T-helper 1 cell (primary cell): ENCODE results near the gene PCNX4.

ENCODE experiments used
- DNase-seq, 5 donors: peaks; one replicate each; pipeline ENCODE4 v3.0.0-alpha.2; 2012 to 2020

Gene PCNX4

DNA sequence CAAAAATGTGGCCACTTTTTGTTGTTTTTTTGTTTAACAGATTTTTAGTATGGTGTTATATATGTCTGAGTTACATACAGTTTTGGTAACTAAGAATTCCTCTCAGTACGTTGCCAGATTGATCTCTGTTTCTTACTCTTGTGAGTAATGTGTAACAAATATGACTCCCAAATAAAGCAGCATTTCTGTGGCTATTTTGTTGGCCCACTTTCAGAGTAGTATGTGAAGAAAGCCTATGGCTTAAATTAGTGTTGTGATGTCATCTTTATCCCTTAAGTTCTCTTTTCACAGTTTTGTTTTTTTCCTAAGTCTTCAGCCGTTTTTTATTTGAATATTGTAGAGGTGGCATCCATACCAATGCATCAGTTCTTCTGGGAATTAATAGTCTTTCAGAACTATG lies 10.7 kb downstream of the PCNX4 start:
- DNase-seq, result no peak

DNA sequence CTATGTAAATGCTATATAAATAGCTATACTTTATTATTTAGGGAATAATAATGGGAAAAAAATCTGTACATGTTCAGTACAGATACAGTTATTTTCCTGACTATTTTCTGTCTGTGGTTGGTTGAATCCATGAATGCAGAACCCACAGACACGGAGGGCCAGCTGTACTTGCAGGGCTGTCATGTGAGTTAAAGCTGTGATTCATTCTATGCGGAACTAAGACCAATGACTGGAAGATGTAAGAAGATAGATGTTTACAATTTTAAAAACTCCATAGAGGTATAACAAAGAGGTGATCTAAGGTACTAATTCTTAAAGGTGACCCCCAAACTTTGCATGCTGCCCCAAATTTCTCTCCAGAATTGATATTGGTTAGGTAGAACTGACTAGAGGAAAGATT lies 14.6 kb downstream of the PCNX4 start:
- no peak for DNase-seq

DNA sequence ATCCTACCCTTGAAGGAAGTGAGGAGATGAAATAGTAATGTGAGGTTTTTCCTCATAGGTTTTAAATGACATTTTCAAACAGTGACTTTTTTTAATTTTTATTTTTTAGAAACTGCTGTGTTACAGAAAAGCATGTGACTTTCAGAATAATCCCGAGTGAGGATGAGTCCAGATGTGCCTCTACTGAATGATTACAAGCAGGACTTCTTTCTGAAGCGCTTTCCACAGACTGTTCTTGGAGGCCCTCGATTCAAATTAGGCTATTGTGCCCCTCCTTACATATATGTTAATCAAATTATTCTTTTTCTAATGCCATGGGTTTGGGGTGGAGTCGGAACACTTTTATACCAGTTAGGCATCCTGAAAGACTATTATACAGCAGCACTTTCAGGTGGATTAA lies 15.8 kb downstream of the PCNX4 start:
- no peak for DNase-seq

DNA sequence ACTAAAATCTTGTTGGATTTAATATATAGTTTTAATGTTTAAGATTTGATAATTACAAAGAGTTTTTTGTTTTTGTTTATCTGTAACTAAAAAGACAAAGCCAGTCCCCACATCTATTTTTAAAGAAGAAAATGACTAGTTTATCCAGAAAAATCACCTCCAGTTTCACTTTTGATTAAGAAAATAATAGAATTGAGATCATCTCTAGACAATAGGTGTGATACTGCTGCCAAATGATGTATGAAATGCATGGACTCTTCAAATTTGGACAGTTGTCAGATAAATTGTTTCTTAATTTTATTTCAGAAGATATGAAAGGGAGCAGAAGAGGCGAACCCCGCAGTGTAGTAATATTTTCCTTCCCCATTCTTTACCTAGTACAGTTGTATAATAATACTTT lies 20.0 kb downstream of the PCNX4 start:
- no peak for DNase-seq

DNA sequence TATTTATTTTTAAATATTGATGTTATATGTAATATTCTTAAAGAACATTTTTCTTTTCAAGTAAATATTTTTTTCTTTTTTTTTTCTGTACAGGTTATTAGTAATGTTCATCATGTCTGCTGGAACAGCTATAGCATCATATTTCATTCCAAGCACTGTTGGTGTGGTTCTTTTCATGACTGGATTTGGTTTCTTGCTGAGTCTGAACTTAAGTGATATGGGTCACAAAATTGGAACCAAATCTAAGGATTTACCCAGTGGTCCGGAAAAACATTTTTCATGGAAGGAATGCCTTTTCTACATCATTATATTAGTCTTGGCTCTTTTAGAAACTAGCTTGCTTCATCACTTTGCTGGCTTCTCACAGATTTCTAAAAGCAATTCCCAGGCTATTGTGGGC lies 23.2 kb downstream of the PCNX4 start:
- no peak for DNase-seq

DNA sequence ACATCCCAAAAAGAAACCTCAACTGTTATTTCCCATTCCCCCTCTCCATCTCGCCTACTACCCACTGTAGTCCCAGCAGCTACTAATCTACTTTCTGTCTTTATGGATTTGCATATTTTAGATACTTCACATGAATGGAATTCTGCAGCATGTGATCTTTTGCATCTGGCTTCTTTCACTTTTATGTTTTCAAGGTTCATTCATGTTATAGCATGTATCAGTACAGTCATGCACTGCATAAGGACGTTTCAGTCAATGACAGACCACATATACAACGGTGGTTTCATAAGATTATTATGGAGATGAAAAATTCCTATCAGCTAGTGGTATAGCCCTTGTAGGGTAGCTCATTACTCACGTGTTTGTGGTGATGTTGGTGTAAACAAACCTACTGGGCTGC lies 24.5 kb downstream of the PCNX4 start:
- DNase-seq, result no peak

DNA sequence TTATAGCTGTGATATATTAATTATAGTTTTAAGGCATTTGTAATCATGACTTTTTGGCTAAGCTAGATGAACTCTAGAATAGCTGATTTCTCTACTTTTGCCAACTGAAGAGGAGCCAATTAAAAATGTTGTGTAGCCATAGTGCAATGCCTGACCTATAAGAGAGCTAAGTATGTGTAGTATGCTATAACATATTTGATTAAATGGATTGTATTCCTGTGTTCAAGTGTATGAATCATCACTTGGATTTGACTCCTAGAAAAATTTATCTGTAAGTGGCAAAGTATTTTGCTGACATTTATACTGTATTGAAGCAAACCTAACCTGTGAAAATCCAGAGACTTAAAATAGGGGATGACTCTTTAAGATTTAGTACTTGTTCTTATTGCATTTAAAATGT lies 34.2 kb downstream of the PCNX4 start:
- DNase-seq, result no peak

DNA sequence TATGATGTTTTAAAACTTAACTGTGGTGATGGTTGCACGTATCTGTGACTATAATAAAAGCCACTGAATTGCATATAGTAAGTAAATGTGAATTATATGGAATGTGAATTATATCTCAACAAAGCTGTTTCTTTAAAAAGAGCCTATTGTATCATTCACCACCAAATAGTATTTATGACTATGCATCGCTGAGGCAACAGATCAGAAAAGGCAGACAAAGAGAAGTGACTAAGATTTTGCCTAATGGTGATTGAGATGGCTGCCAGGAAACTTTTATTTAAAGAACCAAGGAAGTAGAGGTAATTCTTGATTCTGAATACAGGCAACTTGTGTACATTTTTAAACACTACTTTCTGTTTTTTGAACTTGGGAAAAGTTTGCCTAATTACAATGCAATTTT lies 41.8 kb downstream of the PCNX4 start:
- DNase-seq, result no peak

DNA sequence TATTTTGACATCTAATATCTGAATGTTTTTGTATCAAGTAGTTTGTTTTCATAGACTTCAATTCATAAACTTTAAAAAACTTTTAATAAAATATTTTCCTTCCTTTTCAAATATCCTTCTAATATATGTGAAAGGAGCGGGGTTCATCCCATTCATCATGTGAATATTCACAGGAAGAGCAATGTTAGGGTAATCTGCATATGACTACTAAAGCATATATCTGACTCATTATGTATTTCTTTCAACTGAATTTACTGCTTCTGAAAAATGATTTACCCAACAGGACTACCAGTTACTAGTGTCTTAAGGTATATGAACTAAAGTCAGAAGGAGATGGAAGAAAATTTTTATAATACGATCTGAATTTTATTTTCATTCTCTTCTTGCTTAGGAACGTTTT lies 43.0 kb downstream of the PCNX4 start:
- no peak for DNase-seq

DNA sequence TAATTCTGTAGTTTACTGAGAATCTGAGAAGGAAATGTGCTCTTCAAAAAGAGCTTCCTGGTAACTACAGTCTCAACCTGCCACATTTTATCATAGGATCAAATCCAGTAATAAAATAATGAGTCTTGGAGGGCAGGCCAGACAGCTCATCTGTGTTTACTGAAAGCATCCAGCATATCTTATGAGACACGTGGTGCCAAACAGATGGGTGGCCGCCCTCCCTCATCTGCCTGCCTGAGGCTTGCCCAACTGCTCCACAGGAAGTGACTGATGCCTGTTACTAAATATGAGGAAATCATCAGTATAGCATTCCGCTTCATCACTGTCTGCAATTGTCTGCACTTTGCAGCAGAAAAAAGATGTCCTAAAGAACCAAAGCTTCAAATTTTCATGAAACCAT lies 60.0 kb downstream of the PCNX4 start:
- peak; percentile 25 to 84 (median 56) for DNase-seq

DNA sequence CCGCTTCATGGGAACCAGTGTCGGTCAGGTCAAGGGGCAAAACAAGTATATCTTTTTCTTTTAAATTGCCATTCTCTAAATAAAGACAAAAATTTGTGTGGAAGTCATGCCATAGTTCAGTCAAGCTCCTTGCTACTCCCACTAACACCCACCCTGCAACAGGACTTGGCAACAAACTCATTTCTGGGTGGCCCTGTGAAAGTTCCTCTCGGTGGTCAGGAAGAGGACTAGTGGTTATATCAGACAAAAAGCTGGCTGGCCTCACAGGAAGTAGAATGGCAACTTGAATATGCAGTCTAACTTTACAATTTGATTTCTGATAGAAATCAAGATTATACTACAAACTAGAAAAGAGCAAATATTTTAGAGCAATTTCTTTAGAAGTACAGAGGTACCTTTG lies 62.3 kb downstream of the PCNX4 start:
- peak in 1 of 5 donors; percentile 21 for DNase-seq

DNA sequence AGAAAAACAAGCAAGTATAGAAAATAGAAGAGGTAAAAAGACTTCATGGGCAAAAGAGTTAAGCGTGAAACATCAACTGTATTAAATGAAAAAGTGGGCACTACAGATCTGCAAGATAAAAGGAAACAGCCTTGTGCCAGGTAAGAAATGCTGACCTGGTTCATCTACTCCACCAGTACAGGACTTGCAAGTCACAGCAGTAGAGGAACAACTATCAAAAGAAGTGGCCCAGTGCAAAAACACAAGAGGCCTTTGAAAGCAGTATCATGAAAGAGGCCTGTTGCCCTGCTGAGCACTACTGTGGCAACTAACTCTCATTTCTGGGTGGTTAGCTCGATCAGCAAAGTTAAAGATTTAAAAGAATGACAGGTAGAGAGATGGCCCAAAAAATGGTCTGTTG lies 62.9 kb downstream of the PCNX4 start:
- no peak for DNase-seq

DNA sequence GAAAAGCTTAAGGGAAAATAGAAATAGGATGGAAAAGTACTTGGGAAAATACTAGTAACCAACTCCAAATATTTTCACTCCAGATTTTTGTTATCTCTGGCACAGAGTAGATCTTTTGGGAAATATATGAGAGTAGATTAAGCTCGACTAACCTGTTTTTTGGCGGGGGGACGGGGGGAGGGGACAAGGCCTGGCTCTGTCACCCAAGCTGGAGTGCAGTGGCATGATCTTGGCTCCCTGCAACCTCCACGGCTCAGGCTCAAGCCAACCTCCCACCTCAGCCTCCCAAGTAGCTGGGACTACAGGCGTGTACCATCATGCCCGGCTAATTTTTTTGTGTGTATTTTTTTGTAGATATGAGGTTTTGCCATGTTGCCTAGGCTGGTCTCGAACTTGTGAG lies 68.7 kb downstream of the PCNX4 start:
- no peak for DNase-seq

DNA sequence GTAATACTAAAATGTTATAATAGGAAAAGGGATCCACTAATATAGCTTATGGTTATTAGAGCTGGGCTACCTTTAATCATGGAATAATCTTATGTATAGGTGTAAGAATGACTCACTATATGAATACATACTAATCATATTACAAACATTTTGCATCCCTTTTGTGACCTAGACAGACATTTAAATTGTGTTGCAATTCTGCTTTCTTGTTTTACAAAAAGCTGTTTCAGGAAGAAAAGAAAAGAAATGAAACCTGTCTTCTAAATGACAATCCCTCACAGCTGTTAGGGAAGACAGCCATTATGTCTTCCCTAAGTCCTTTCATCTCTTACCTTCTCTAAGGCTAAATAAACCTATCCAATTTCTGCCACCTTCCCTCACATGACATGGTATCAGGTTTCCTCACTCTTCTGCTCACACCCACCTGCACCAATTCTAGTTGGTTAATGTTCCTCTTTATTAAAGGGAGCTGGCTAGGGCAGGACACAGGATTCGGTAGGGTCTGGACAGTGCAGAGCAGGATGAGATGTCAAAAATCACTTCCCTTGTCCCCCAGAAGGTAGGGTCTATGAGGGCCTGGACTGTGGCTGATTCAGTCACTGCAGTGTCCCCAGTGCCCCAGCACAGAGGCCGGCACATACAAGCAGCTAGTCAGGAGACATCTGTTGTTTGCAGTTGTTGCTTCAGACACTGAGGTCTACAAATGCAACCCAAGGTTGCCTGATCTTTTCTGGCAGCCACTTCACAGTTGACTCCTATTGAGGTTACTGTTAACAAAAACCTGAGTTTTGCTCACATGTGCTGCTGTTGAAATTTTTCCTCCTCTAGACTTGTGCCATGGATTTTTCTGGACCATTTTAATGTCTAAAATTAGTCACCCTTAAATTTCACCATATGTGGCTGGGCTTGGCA lies 69.7 kb downstream of the PCNX4 start:
- no peak for DNase-seq

DNA sequence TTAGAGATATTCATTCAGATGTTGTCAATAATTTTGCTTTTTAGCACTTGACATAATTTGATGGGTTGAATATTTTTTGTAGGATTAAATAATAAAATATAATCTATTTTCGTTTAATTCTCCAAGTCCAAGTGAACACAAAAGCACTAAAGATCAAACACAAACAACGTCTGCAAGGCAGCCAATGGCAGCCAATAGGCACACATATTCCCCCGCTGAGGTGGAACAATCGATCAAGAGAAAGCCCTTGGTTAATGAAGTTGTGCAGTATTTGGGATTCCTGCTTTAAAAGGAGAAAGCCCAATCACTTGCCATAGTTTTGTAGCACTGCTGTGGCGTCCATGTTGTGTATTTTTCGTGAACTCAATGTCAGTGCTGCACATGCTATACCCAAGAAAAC lies 72.0 kb downstream of the PCNX4 start:
- no peak for DNase-seq

DNA sequence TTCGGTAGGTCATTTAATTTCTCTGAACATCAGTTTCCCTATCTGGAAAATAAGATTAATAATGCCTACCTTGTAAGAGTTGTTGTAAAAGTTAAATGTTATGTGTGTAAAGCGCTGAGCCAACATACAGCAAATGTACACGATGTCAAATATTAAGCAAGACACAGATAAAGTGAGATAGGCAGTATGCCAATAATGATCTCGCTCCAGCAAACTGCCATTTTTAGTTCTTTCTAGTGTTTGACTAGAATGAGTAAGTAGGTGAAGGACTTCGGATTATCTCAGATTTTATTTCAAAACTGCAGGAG lies 72.6 kb downstream of the PCNX4 start:
- DNase-seq, result no peak

DNA sequence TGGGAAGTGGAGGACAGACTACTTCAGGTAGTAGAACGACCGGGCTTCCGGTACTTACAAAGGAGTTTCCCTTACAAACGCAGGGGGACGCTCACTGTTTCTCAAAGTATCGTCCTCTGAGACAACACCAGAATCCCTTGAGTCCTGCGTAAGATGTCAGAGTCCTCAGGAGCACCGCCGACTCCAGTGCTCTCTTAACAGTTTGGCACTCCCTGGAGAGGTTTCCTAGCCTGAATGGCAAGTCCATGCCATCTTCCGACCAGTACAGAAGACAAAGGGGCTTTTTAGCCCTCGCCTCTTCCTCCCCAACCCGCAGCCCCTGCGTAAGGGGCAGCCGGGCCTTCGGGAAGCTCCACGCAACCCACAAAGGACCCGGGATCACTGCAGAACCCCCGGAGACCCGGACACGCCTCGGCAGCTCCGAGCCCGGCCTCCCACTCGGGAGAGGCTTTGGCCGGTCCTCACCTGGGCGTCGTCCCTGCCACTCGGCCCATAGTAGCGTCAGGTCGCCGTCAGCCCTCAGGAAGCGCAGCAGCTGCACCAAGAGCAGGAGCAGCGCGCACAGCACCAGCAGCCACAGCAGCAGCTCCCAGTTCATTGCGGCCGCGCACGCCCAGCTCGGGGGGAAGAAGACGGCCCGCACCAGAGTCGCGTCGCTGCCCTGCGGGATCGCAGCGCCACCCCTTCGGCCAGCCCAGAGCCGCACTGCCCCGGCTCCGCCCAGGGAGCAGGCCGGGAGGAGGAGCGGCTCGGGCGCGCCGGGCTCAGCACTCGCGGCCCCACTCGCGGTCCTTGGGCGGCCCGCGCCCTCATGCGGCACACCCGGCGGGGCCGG lies 73.2 kb downstream of the PCNX4 start, which contains the start of gene DHRS7:
Gene DHRS7 (minus strand): TSS at position 687 of the 835 bp plus-strand sequence. CDS start 89 bp downstream, at position 598.
- peak; percentile 39 to 77 (median 49) for DNase-seq

DNA sequence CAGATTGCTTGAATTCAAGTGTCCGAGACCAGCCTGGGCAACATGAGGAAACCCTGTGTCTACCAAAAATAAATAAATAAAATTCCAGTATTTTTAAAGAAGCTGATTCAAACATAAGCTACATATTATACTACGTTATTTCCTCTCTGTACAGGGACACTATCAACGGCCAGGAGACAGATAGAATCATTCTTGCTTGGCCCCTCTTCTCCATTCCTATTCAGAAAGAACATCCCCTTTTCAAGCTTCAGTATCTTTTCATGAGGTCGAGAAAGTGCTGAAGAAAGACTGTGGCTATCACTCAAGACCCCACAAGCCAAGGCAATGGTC lies 73.8 kb downstream of the PCNX4 start:
- no peak for DNase-seq

DNA sequence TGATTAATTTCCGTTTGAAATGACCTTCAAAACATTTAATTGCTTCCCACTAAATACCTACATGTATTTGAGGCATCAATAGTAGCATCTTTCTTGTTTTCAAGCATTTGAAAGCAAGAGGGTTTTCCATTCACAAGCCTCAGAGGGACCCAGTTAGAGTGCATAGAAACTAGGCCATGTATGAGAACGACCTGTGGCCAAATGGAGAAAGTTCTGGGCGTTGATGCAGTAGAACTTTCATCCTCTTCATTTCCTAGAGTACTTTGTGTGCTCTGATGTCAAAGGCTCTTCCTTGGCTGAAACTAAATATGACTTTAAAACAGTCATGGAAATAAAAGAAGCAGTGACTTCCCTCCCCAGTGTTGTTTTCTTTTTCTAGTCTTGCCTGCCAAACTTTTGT lies 74.4 kb downstream of the PCNX4 start:
- DNase-seq, result peak in 1 of 5 donors; percentile 17

DNA sequence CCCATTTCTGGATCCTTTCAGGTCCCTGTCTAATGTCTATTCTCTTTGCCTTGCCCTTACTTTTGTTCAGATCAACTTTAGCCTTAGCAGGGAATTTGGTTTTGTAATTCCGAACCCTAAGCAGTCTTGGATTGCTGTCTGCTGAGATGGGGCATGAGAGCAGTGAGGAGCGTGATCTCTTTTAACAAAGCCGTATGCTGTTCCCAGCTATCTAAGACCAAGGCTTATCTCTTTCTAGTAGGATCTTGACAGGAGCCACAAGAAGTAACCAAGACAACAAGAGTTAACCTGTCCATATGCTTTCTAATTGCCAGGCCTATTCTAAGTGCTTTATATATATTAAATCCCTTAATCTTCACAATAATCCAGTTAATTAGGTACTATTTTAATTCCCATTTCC lies 78.0 kb downstream of the PCNX4 start:
- no peak for DNase-seq

DNA sequence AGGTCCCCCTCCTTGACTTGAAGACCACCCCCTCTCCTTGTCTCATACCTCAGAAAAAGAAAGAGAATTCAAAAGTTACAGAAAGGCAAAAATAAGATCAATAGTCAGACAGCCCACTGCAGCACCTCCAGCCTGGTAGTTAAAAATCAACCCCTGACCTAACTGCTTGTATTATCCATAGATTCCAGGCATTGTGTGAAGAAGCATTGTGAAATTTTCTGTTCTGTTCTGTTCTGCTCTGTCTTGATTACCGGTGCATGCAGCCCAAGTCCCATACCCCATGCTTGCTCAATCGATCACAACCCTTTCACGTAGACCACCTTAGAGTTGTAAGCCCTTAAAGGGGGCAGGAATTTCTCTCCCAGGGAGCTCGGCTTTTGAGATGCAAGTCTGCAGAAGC lies 79.2 kb downstream of the PCNX4 start:
- DNase-seq, result no peak

DNA sequence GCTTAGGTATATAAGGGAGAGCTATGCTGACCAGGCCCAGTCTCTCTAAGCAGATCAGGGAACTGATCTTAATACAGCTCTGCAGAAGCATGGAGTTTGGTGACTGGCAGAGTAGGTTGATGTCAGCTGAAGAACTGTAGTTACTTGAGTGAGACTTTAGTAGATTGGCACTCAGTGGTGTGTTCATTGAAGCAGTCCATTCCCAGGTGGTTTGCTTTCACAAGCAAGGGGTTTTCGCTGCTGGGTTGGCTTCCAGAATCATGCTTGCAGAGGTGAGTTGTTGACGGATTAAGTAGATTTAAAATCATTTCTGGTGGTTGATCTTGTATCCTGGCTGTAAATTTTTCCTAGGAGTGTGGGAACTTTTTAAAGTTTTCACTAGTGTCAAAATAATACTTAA lies 80.0 kb downstream of the PCNX4 start:
- DNase-seq, result no peak

DNA sequence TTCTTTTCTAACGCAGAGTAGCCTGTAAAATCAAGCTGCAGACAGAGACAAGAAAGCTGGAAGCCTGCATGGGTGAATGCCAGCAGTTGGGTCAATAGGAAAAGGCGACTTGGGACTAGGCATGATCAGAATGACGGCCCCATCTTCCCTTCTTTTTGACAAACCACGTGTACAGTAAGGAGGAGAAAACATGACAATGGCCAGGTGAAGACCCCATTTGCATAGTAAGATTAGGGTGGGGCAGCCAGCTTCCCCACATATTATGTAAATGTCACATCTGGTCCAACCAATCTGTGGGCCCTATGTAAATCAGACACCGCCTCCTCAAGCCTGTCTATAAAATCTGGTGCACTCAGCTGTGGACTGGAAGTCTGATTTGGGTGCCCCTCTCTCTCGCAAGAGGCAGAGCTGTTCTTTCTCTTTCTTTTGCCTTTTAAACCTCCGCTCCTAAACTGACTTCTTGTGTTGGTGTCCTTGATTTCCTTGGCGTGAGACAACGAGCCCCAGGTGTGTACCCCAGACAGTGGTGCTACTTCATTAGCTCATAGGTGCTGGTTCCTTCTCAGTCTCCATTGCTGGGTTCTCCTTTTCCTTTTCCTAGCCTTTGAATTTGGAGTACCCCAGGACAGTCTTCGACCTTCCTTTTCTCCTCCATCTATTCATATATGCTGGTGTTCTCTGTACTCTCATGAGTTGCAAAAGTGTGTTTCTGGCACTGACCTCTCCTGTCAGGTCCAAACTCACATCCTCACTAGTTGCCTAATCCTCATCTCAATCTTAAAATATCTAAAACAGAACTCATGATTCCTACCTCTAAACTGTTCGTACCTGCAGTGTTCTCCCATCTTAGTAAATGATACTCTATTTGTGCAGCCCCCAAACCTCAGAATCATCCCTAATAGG lies 82.9 kb downstream of the PCNX4 start:
- no peak for DNase-seq
